Measurements from ENCODE around the gene TNRC6B.
"Not testable (repeated sequence)": the region's sequence is repeated elsewhere in the genome, so short reads cannot be mapped to it uniquely, and the experiment has no call there.

Gene TNRC6B

GRCh38 chr22:40213478-40213877, 35.8 kb downstream of the TNRC6B start:
- no peak for DNase-seq (ENCODE audit: low read depth)

- no peak for DNase-seq (ENCODE audit: low read depth)
Measured at GRCh38 chr22:40215266-40215665, 37.5 kb downstream of the TNRC6B start.

- DNase-seq (ENCODE audit: low read depth): no peak
Measured at GRCh38 chr22:40216041-40216756, 38.5 kb downstream of the TNRC6B start.

- DNase-seq (ENCODE audit: low read depth): no peak
Measured at GRCh38 chr22:40218152-40218551, 40.4 kb downstream of the TNRC6B start.

GRCh38 chr22:40218723-40219294, 41.1 kb downstream of the TNRC6B start:
- DNase-seq (ENCODE audit: low read depth): no peak

GRCh38 chr22:40220316-40221054, 42.8 kb downstream of the TNRC6B start:
- no peak for DNase-seq (ENCODE audit: low read depth)

GRCh38 chr22:40221055-40221414, 43.3 kb downstream of the TNRC6B start:
- no peak for DNase-seq (ENCODE audit: low read depth)

GRCh38 chr22:40222979-40223378, 45.3 kb downstream of the TNRC6B start:
- DNase-seq (ENCODE audit: low read depth): not testable (repeated sequence)

GRCh38 chr22:40224702-40225101, 47.0 kb downstream of the TNRC6B start:
- DNase-seq (ENCODE audit: low read depth): no peak

GRCh38 chr22:40226620-40227019, 48.9 kb downstream of the TNRC6B start:
- DNase-seq (ENCODE audit: low read depth): no peak

GRCh38 chr22:40231618-40232313, 54.0 kb downstream of the TNRC6B start:
- no peak for DNase-seq (ENCODE audit: low read depth)

- DNase-seq (ENCODE audit: low read depth): no peak
Measured at GRCh38 chr22:40232624-40233023, 54.9 kb downstream of the TNRC6B start.

- DNase-seq (ENCODE audit: low read depth): no peak
Measured at GRCh38 chr22:40233886-40234285, 56.2 kb downstream of the TNRC6B start.

- no peak for DNase-seq (ENCODE audit: low read depth)
Measured at GRCh38 chr22:40234658-40235057, 56.9 kb downstream of the TNRC6B start.

GRCh38 chr22:40235308-40235707, 57.6 kb downstream of the TNRC6B start:
- no peak for DNase-seq (ENCODE audit: low read depth)

GRCh38 chr22:40236131-40236665, 58.5 kb downstream of the TNRC6B start:
- DNase-seq (ENCODE audit: low read depth): no peak

GRCh38 chr22:40237241-40237640, 59.5 kb downstream of the TNRC6B start:
- DNase-seq (ENCODE audit: low read depth): no peak

GRCh38 chr22:40237788-40238424, 60.2 kb downstream of the TNRC6B start:
- DNase-seq (ENCODE audit: low read depth): no peak

GRCh38 chr22:40238425-40239344, 61.0 kb downstream of the TNRC6B start:
- DNase-seq (ENCODE audit: low read depth): peak; percentile 31

- DNase-seq (ENCODE audit: low read depth): no peak
Measured at GRCh38 chr22:40239345-40239683, 61.6 kb downstream of the TNRC6B start.

- no peak for DNase-seq (ENCODE audit: low read depth)
Measured at GRCh38 chr22:40240160-40240559, 62.4 kb downstream of the TNRC6B start.
